NCI-H146 treated with DMSO at 0.1 percent for 48 hours (cell line): ENCODE measurements around the gene CRELD2.

ENCODE experiments used
- DNase-seq: peaks from one replicate; lab custom pipeline; 2025; ENCODE audit not compliant: unreplicated experiment; lab: John Stamatoyannopoulos, UW

Gene CRELD2

GRCh38 chr22:49955581-49956417 lies 37.4 kb downstream of the CRELD2 start:
- no peak for DNase-seq

- DNase-seq, result no peak
Measured at GRCh38 chr22:49956418-49956770, 38.0 kb downstream of the CRELD2 start.

- no peak for DNase-seq
Measured at GRCh38 chr22:49956914-49957825, 38.7 kb downstream of the CRELD2 start.

- no peak for DNase-seq
Measured at GRCh38 chr22:49957826-49958365, 39.5 kb downstream of the CRELD2 start.

- no peak for DNase-seq
Measured at GRCh38 chr22:49958366-49958921, 40.0 kb downstream of the CRELD2 start.

GRCh38 chr22:49958931-49959781 lies 40.7 kb downstream of the CRELD2 start:
- DNase-seq, result no peak

GRCh38 chr22:49959782-49960158 lies 41.3 kb downstream of the CRELD2 start:
- no peak for DNase-seq

- peak; percentile 75 for DNase-seq
Measured at GRCh38 chr22:49960159-49961004, 41.9 kb downstream of the CRELD2 start, which contains the start of gene PIM3. PIM3 (plus strand) TSS chr22:49960772; CDS start chr22:49960948, 176 bp downstream.

- no peak for DNase-seq
Measured at GRCh38 chr22:49961005-49961600, 42.7 kb downstream of the CRELD2 start.

- no peak for DNase-seq
Measured at GRCh38 chr22:49961601-49962011, 43.2 kb downstream of the CRELD2 start.

- no peak for DNase-seq
Measured at GRCh38 chr22:49962012-49962750, 43.7 kb downstream of the CRELD2 start.

- no peak for DNase-seq
Measured at GRCh38 chr22:49962751-49963646, 44.6 kb downstream of the CRELD2 start.

- DNase-seq, result no peak
Measured at GRCh38 chr22:49963647-49964026, 45.2 kb downstream of the CRELD2 start.

- DNase-seq, result no peak
Measured at GRCh38 chr22:49964136-49965090, 46.0 kb downstream of the CRELD2 start.

- no peak for DNase-seq
Measured at GRCh38 chr22:49965091-49966040, 46.9 kb downstream of the CRELD2 start.
